ENCODE measurements around the gene CNNM2.
A peak's percentile ranks its signal among the peaks of the same experiment; 100 is the strongest.
"Not testable (repeated sequence)": the region's sequence is repeated elsewhere in the genome, so short reads cannot be mapped to it uniquely, and the experiment has no call there.

Gene CNNM2

DNA sequence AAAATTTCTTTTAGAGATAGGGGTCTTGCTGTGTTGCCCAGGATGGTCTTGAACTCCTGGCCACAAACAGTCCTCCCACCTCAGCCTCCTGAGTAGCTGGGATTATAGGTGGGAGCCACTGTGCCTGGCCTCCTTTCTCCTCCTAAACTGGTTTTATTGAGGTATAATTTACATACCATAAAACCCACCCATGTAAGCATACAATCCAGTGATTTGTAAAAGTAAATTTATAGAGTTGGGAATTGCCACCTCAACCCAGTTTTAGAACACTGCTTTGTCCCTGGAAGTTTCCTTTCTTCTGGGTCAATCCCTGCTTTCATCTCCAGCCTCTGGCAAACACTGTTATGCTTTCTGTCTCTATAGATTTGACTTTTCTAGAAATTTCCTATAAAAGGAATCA is 49.0 kb downstream of the CNNM2 start:
- no peaks in the 10 kb centered on the region for H3K9me3 ChIP-seq
- TF ChIP-seq, protein P1, sequence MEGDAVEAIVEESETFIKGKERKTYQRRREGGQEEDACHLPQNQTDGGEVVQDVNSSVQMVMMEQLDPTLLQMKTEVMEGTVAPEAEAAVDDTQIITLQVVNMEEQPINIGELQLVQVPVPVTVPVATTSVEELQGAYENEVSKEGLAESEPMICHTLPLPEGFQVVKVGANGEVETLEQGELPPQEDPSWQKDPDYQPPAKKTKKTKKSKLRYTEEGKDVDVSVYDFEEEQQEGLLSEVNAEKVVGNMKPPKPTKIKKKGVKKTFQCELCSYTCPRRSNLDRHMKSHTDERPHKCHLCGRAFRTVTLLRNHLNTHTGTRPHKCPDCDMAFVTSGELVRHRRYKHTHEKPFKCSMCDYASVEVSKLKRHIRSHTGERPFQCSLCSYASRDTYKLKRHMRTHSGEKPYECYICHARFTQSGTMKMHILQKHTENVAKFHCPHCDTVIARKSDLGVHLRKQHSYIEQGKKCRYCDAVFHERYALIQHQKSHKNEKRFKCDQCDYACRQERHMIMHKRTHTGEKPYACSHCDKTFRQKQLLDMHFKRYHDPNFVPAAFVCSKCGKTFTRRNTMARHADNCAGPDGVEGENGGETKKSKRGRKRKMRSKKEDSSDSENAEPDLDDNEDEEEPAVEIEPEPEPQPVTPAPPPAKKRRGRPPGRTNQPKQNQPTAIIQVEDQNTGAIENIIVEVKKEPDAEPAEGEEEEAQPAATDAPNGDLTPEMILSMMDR (IDR thresholded peaks at IDR 0.05) = no peak
- no peaks in the 10 kb centered on the region for H3K36me3 ChIP-seq
- no peak overlapping the region for H3K4me3 ChIP-seq (ENCODE audit: low read depth in 1 of 2, low read length in 1 of 2)
- no peak overlapping the region for H3K27ac ChIP-seq
- no peaks in the 10 kb centered on the region for H3K27me3 ChIP-seq
- H3K4me1 ChIP-seq (ENCODE audit: control insufficient read depth in 1 of 2, insufficient read depth in 1 of 2, low read depth in 1 of 2, low read length in 1 of 2) = peaks cover 18 to 20% of the 10 kb centered on the region in 2 experiments

DNA sequence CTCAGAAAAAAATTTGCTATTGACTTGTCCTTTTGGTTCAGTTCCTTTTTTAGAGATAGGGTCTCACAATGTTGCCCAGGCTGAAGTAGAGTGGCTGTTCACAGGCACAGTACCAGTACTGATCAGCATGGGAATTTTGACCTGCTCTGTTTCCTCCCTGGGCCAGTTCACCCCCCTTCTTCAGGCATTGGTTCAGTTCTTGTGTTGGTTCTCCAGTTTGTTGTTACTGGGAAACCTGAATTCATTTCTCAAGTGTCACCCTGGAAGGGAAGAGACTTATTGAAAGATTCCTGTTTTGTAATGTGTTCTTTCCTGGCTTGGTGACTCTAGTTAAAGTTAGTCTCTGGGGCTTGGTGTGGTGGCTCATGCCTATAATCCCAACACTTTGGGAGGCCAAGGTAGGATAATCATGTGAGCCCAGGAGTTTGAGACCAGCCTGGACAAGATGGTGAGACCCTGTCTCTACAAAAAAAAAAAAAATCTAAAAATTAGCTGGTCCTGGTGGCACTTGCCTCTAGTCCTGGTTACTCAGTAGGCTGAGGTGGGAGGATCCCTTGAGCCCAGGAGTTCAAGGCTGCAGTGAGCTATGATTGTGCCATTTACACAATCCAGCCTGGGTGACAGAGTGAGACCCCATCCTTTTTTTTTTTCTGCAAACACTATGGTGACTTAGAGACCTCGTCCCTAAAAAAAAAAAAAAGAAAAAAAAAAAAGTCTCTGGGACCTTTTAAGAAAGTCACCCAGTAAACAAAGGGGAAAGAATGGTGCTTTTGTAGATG is 52.7 kb downstream of the CNNM2 start:
- no peaks in the 10 kb centered on the region for H3K27me3 ChIP-seq
- H3K4me1 ChIP-seq (ENCODE audit: control insufficient read depth in 1 of 2, insufficient read depth in 1 of 2, low read depth in 1 of 2, low read length in 1 of 2) = peaks cover 26 to 46% of the 10 kb centered on the region in 2 experiments

DNA sequence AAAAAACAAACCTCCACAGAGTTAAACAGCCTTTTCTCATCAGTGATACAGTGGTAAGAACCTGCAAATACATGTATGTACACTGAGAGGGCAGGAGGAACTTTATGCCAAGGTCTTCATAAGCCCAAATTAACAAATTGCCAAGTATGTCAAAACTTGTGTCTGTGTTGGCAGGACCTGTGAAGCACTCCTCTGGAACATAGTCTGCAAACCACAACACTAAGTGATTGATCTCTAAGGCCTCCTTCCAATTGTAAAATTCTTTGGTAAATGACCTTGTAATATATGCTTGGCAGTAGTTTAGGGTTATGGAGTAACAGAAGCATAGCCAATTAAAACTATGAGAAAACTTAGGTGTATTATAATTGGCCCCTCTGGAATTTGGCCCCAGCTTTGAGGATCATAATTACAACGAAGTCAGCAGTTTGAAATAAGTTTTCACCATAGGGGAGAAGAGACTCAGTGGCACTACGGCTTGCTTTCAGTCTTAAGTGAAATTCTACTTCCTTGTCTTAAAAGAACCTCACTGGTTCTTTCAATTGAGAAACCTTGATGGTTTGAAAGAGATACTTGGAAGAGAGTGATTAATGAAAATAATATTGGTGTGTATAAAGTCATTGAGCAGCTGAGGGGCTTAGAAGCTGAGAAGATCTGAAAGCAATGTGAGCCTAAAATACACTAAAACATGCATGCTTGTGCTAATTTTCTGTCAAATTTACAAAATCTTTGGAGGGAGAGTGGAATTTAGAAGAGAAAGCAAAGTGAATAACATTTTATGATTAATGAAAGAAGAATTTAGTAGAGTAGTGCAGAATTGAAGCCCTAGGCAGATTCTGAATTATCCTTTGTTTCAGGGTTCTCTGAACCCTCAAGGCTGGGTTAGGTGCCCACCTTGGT is 57.6 kb downstream of the CNNM2 start:
- Histone ChIP-seq H3K36me3 (no peaks in the 10 kb centered on the region), H3K4me3 (ENCODE audit: low read depth in 1 of 2, low read length in 1 of 2) (no peak overlapping the region), H3K9me3 (no peaks in the 10 kb centered on the region), H3K27ac (peak overlapping the region; percentile 16), H3K27me3 (no peaks in the 10 kb centered on the region), H3K4me1 (ENCODE audit: control insufficient read depth in 1 of 2, insufficient read depth in 1 of 2, low read depth in 1 of 2, low read length in 1 of 2) (peaks cover 21 to 41% of the 10 kb centered on the region in 2 experiments)
- TF ChIP-seq, protein P1 (IDR thresholded peaks at IDR 0.05) = no peak

More for the DNA sequence above, 52.7 kb downstream of the CNNM2 start:
- TF ChIP-seq, protein P1 (IDR thresholded peaks at IDR 0.05) = no peak
- Histone ChIP-seq H3K27ac (peak overlapping the region; percentile 54), H3K4me3 (ENCODE audit: low read depth in 1 of 2, low read length in 1 of 2) (no peak overlapping the region), H3K9me3 (no peaks in the 10 kb centered on the region), H3K36me3 (no peaks in the 10 kb centered on the region)

DNA sequence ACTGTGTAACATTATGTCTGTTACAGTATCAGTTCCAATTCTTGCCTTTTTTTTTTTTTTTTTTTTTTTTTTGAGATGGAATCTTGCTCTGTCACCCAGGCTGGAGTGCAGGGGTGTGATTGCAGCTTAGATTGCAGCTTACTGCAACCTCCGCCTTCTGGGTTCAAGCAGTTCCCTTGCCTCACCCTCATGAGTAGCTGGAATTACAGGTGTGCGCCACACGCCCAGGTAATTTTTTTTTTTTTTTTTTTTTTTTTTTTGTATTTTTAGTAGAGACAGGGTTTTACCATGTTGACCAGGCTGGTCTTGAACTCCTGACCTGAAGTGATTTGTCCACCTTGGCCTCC is 58.3 kb downstream of the CNNM2 start:
- not testable (repeated sequence) for H3K27me3 ChIP-seq; H3K9me3 ChIP-seq; H3K27ac ChIP-seq; H3K36me3 ChIP-seq; H3K4me3 ChIP-seq (ENCODE audit: low read depth in 1 of 2, low read length in 1 of 2)
- H3K4me1 ChIP-seq (ENCODE audit: control insufficient read depth in 1 of 2, insufficient read depth in 1 of 2, low read depth in 1 of 2, low read length in 1 of 2) = peaks cover 15 to 36% of the 10 kb centered on the region in 2 experiments

DNA sequence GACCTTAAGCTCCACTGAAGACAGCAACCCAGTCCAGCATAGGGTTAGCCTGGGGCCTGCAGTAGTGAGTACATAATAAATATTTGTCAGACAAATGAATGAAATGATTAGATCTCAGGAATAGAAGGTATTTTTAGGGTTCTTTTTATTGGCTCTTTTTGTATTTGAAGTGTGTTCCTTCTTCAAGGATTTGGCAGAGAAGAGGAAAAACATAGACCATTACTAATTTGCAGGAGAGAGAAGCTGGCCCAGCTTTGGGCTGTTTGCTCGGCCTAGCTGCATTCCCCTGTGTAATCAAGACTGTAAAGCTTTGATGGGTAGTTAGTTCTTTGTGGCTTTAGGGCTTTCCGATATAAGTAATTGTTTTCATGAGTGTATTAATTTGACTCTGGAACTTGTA is 64.2 kb downstream of the CNNM2 start:
- Histone ChIP-seq H3K9me3 (no peaks in the 10 kb centered on the region), H3K27ac (no peak overlapping the region), H3K4me1 (ENCODE audit: control insufficient read depth in 1 of 2, insufficient read depth in 1 of 2, low read depth in 1 of 2, low read length in 1 of 2) (no peaks in the 10 kb centered on the region), H3K4me3 (ENCODE audit: low read depth in 1 of 2, low read length in 1 of 2) (no peak overlapping the region), H3K36me3 (no peaks in the 10 kb centered on the region), H3K27me3 (no peaks in the 10 kb centered on the region)
- TF ChIP-seq, protein P1 (IDR thresholded peaks at IDR 0.05) = no peak

DNA sequence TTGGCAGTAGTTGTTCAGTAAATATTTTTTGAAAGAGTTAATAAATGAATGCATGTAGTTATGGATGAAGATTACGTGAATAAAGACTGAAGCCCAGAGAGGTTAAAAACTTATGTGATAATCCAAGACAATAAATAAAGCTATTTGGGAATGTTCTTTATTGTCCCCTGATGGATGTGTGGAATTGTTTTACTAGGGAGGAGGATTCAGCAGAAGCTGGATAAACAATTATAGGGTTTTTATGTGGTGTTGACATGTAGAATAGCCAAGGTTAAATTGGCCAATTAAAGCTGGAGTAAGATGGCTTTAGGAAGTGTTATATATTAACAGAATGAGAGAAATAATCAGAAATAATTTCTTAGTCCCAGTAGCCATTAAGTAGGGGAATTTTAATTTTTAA is 66.0 kb downstream of the CNNM2 start:
- TF ChIP-seq, protein P1 (IDR thresholded peaks at IDR 0.05) = no peak
- Histone ChIP-seq H3K27me3 (no peaks in the 10 kb centered on the region), H3K4me1 (ENCODE audit: control insufficient read depth in 1 of 2, insufficient read depth in 1 of 2, low read depth in 1 of 2, low read length in 1 of 2) (no peaks in the 10 kb centered on the region), H3K27ac (no peak overlapping the region), H3K9me3 (no peaks in the 10 kb centered on the region), H3K4me3 (ENCODE audit: low read depth in 1 of 2, low read length in 1 of 2) (no peak overlapping the region), H3K36me3 (no peaks in the 10 kb centered on the region)

Measured in neutrophil (primary cell).